CD4-positive, alpha-beta memory T cell (primary cell): ENCODE measurements around the gene ACOX2. TPM values are rescaled to one million over a fixed set of nuclear protein-coding genes. Genes with fewer than 3 reads are reported as not detected.
A peak's percentile ranks its signal among the peaks of the same experiment; 100 is the strongest.

Experiments
- CTCF ChIA-PET: fragments of 350-600 bp; sonication (Branson Sonifier 250); formaldehyde crosslinking; loops from one replicate; lab custom pipeline; 2021; ENCODE audit warnings: inconsistent platforms; ENCODE audit not compliant: partially characterized antibody; lab: Charles Lee
- POLR2A ChIA-PET: fragments of 350-600 bp; sonication (Branson Sonifier 250); formaldehyde crosslinking; loops from one replicate; lab custom pipeline; 2021; ENCODE audit not compliant: partially characterized antibody; lab: Charles Lee
- DNase-seq, 5 donors: peaks; one replicate each; pipeline versions ENCODE4 v3.0.0 to v3.0.0-alpha.2; 2020 to 2022; ENCODE audit warnings: mixed read lengths in 1 of 5
- H3K27ac ChIP-seq: one replicate; pipeline ENCODE4 v1.7.0; 2013; ENCODE audit warnings: low read depth, low read length
- H3K27me3 ChIP-seq: 2 replicates; pipeline ENCODE4 v1.7.0; 2013; ENCODE audit warnings: mild to moderate bottlenecking, low read length, moderate library complexity; ENCODE audit not compliant: insufficient read depth
- H3K36me3 ChIP-seq: 2 replicates; pipeline ENCODE4 v1.7.0; 2013; ENCODE audit warnings: mild to moderate bottlenecking, low read length, moderate library complexity; ENCODE audit not compliant: insufficient read depth
- H3K4me1 ChIP-seq: 2 replicates; pipeline ENCODE4 v1.7.0; 2013; ENCODE audit warnings: mild to moderate bottlenecking, low read length, moderate library complexity; ENCODE audit not compliant: insufficient read depth
- H3K4me3 ChIP-seq, 2 donors: one replicate each; pipeline ENCODE4 v1.7.0; 2013; ENCODE audit warnings: low read length in 2 of 2, mild to moderate bottlenecking in 1 of 2
- H3K9me3 ChIP-seq, 2 donors: one replicate each; pipeline ENCODE4 v1.7.0; 2013; ENCODE audit warnings: low read length in 2 of 2, control low read depth in 1 of 2; ENCODE audit not compliant: control insufficient read depth in 1 of 2
- H3K27ac Mint-ChIP-seq, 7 donors: one replicate each; pipeline ENCODE4 v1.8.0; 2020 to 2021; ENCODE audit warnings: mixed read lengths in 7 of 7, mild to moderate bottlenecking in 6 of 7, inconsistent platforms in 3 of 7, moderate library complexity in 3 of 7
- H3K27me3 Mint-ChIP-seq, 2 donors: one replicate each; pipeline ENCODE4 v1.8.0; 2020 to 2021; ENCODE audit warnings: mixed read lengths in 2 of 2
- H3K36me3 Mint-ChIP-seq, 2 donors: one replicate each; pipeline ENCODE4 v1.8.0; 2020 to 2021; ENCODE audit warnings: mixed read lengths in 2 of 2, inconsistent platforms in 1 of 2, mild to moderate bottlenecking in 1 of 2
- H3K4me1 Mint-ChIP-seq, 4 donors: one replicate each; pipeline ENCODE4 v1.8.0; 2020 to 2021; ENCODE audit warnings: mixed read lengths in 4 of 4, mild to moderate bottlenecking in 1 of 4
- H3K4me3 Mint-ChIP-seq, 8 donors: one replicate each; pipeline ENCODE4 v1.8.0; 2020 to 2021; ENCODE audit warnings: mixed read lengths in 8 of 8, mild to moderate bottlenecking in 7 of 8, moderate library complexity in 6 of 8, inconsistent platforms in 3 of 8
- H3K9me3 Mint-ChIP-seq, 8 donors: one replicate each; pipeline ENCODE4 v1.8.0; 2020 to 2021; ENCODE audit warnings: mixed read lengths in 8 of 8, mild to moderate bottlenecking in 5 of 8, inconsistent platforms in 3 of 8, moderate library complexity in 1 of 8
- intact Hi-C: fragments of 100-400 bp; cut with micrococcal nuclease; formaldehyde crosslinking; loops from one replicate; pipeline ENCODE4 v1.15.1; 2023
- polyA plus RNA-seq, 2 donors: library from polyadenylated mRNA; unstranded; fragments of 300-500 nt; fragmentation: Illumina TruSeq; gene quantifications; one replicate each; pipeline ENCODE4 v1.2.3, GENCODE V29; 2021
- total RNA-seq, 2 experiments: library from RNA; stranded (reverse); gene quantifications; one replicate each; pipeline ENCODE4 v1.2.3, GENCODE V29; 2021

The ACOX2 gene
- total and polyA plus RNA-seq, 4 experiments from 2014 or later, result not detected

- peak within 1 kb of the TSS; percentile 92 to 97 (median 96) for H3K4me3 Mint-ChIP-seq
- ChIA-PET POLR2A (interaction anchor here (0.7 to 3.5 kb wide), 9 partner anchors 10 to 185 kb away, joined by 3 to 40 read pairs (median 5); partner anchors contain the start of genes HTD2, PDHB, PXK and RPP14), CTCF (interaction anchor here (0.6 to 7.6 kb wide), 29 partner anchors 9 to 940 kb away, joined by 3 to 89 read pairs (median 5); partner anchors contain the start of genes ACOX2, HTD2, PDHB and PXK)
- peak within 1 kb of the TSS; percentile 31 to 84 for H3K4me3 ChIP-seq
- peak within 1 kb of the TSS; percentile 54 for H3K27ac ChIP-seq
- intact Hi-C loops, result loop anchor here (1.0 to 2.0 kb wide), 7 partner anchors 19 to 254 kb away; partner anchors contain the start of genes ABHD6, HTD2, PDHB and PXK
- H3K4me1 Mint-ChIP-seq, result peaks cover 39 to 78% (median 60%) of the 10 kb centered on the region in 4 donors
- H3K27me3 ChIP-seq, result no peaks in the 10 kb centered on the region
- no peaks in the 10 kb centered on the region for H3K36me3 ChIP-seq
- peaks cover 0 to 4% of the 10 kb centered on the region in 2 donors for H3K36me3 Mint-ChIP-seq
- H3K27me3 Mint-ChIP-seq, result no peaks in the 10 kb centered on the region
- DNase-seq, result peak; percentile 79 to 91 (median 86)
- H3K4me1 ChIP-seq, result peaks cover 52% of the 10 kb centered on the region
- H3K27ac Mint-ChIP-seq, result peak within 1 kb of the TSS; percentile 87 to 98 (median 94)
- H3K9me3 ChIP-seq, result no peaks in the 10 kb centered on the region
- H3K9me3 Mint-ChIP-seq, result no peaks in the 10 kb centered on the region
Observed at GRCh38 chr3:58491506-58492402, 45.2 kb downstream of the ACOX2 start, which contains the start of gene KCTD6. Gene KCTD6 (plus strand): TSS chr3:58492096. CDS start chr3:58498756, 6,660 bp downstream.

- Histone ChIP-seq H3K4me3 (no peak overlapping the region), H3K36me3 (no peaks in the 10 kb centered on the region), H3K27me3 (no peaks in the 10 kb centered on the region), H3K9me3 (no peaks in the 10 kb centered on the region), H3K4me1 (peaks cover 52% of the 10 kb centered on the region), H3K27ac (peak overlapping the region; percentile 13)
- intact Hi-C loops, result loop anchor here (1.0 to 2.0 kb wide), 5 partner anchors 18 to 254 kb away; partner anchors contain the start of genes ABHD6 and PDHB
- POLR2A ChIA-PET, result interaction anchor here (1.0 to 3.5 kb wide), 5 partner anchors 9 to 184 kb away, joined by 3 to 40 read pairs (median 18); partner anchors contain the start of genes HTD2, PDHB and RPP14
- Mint-ChIP-seq H3K9me3 (no peaks in the 10 kb centered on the region), H3K27ac (peak overlapping the region; percentile 45 to 95 (median 87)), H3K27me3 (no peaks in the 10 kb centered on the region), H3K4me1 (peaks cover 33 to 73% (median 52%) of the 10 kb centered on the region in 4 donors), H3K4me3 (peak overlapping the region; percentile 71 to 88 (median 81)), H3K36me3 (peaks cover 0 to 4% of the 10 kb centered on the region in 2 donors)
- peak in 1 of 5 donors; percentile 44 for DNase-seq
- CTCF ChIA-PET, result interaction anchor here (0.8 to 7.6 kb wide), 25 partner anchors 9 to 184 kb away, joined by 3 to 89 read pairs (median 5); partner anchors contain the start of genes ACOX2, HTD2, PDHB and PXK
Observed at GRCh38 chr3:58490860-58491501, 46.0 kb downstream of the ACOX2 start.

- CTCF ChIA-PET, result interaction anchor here (1.0 to 1.9 kb wide), 3 partner anchors 15 to 163 kb away, joined by 4 to 6 read pairs (median 4); no protein-coding TSS in a partner anchor
- H3K4me1 ChIP-seq, result peaks cover 35% of the 10 kb centered on the region
- intact Hi-C loops, result no loop called here
Observed at GRCh38 chr3:58488967-58489366, 48.0 kb downstream of the ACOX2 start.

GRCh38 chr3:58487140-58487886 lies 49.7 kb downstream of the ACOX2 start:
- CTCF ChIA-PET, result interaction anchor here (1.0 to 2.7 kb wide), 7 partner anchors 13 to 182 kb away, joined by 3 to 11 read pairs (median 4); partner anchors contain the start of genes HTD2 and RPP14
- Mint-ChIP-seq H3K27ac (peak overlapping the region in 2 of 7 donors; percentile 18 to 64), H3K27me3 (peaks cover 0 to 3% of the 10 kb centered on the region in 2 donors), H3K9me3 (no peaks in the 10 kb centered on the region), H3K4me3 (no peak overlapping the region), H3K4me1 (peaks cover 11 to 36% (median 22%) of the 10 kb centered on the region in 4 donors), H3K36me3 (no peaks in the 10 kb centered on the region)
- Histone ChIP-seq H3K27ac (no peak overlapping the region), H3K27me3 (no peaks in the 10 kb centered on the region), H3K4me1 (peaks cover 19% of the 10 kb centered on the region), H3K4me3 (no peak overlapping the region), H3K9me3 (no peaks in the 10 kb centered on the region), H3K36me3 (no peaks in the 10 kb centered on the region)
- intact Hi-C loops, result no loop called here
- POLR2A ChIA-PET, result interaction anchor here (0.9 kb wide), 1 partner anchor 181 kb away, joined by 4 read pairs; the partner anchor contains the start of genes HTD2 and RPP14
- no peak for DNase-seq

More at GRCh38 chr3:58488967-58489366, 48.0 kb downstream of the ACOX2 start:
- H3K36me3 Mint-ChIP-seq, result peaks cover 0 to 4% of the 10 kb centered on the region in 2 donors
- H3K4me3 ChIP-seq, result no peak overlapping the region
- peak overlapping the region in 1 of 7 donors; percentile 72 for H3K27ac Mint-ChIP-seq
- H3K9me3 Mint-ChIP-seq, result no peaks in the 10 kb centered on the region
- H3K36me3 ChIP-seq, result no peaks in the 10 kb centered on the region
- POLR2A ChIA-PET, result no interaction called here
- H3K27ac ChIP-seq, result no peak overlapping the region
- H3K4me3 Mint-ChIP-seq, result no peak overlapping the region
- no peaks in the 10 kb centered on the region for H3K27me3 ChIP-seq
- H3K4me1 Mint-ChIP-seq, result peaks cover 22 to 53% (median 37%) of the 10 kb centered on the region in 4 donors
- DNase-seq, result no peak
- H3K9me3 ChIP-seq, result no peaks in the 10 kb centered on the region
- no peaks in the 10 kb centered on the region for H3K27me3 Mint-ChIP-seq

- Mint-ChIP-seq H3K27me3 (peaks cover 0 to 6% of the 10 kb centered on the region in 2 donors), H3K4me3 (no peak overlapping the region), H3K36me3 (no peaks in the 10 kb centered on the region), H3K9me3 (no peaks in the 10 kb centered on the region), H3K4me1 (peaks cover 8 to 28% (median 17%) of the 10 kb centered on the region in 4 donors), H3K27ac (no peak overlapping the region)
- POLR2A ChIA-PET, result interaction anchor here (0.6 kb wide), 1 partner anchor 53 kb away, joined by 3 read pairs; no protein-coding TSS in a partner anchor
- DNase-seq, result no peak
- CTCF ChIA-PET, result interaction anchor here (1.2 to 2.7 kb wide), 3 partner anchors 18 to 179 kb away, joined by 3 to 11 read pairs (median 4); partner anchors contain the start of genes HTD2 and RPP14
- Histone ChIP-seq H3K27ac (no peak overlapping the region), H3K36me3 (no peaks in the 10 kb centered on the region), H3K4me3 (no peak overlapping the region), H3K4me1 (peaks cover 13% of the 10 kb centered on the region), H3K27me3 (no peaks in the 10 kb centered on the region), H3K9me3 (no peaks in the 10 kb centered on the region)
- intact Hi-C loops, result no loop called here
Observed at GRCh38 chr3:58485801-58486435, 51.1 kb downstream of the ACOX2 start.

- H3K27ac Mint-ChIP-seq, result no peak overlapping the region
- POLR2A ChIA-PET, result interaction anchor here (1.7 kb wide), 1 partner anchor 13 kb away, joined by 5 read pairs; no protein-coding TSS in a partner anchor
- H3K36me3 Mint-ChIP-seq, result no peaks in the 10 kb centered on the region
- no peak overlapping the region for H3K27ac ChIP-seq
- no peaks in the 10 kb centered on the region for H3K27me3 ChIP-seq
- intact Hi-C loops, result no loop called here
- no peak overlapping the region for H3K4me3 ChIP-seq
- no peak for DNase-seq
- H3K4me3 Mint-ChIP-seq, result no peak overlapping the region
- no peaks in the 10 kb centered on the region for H3K9me3 ChIP-seq
- no peaks in the 10 kb centered on the region for H3K9me3 Mint-ChIP-seq
- peaks cover 1 to 17% (median 9%) of the 10 kb centered on the region in 4 donors for H3K4me1 Mint-ChIP-seq
- H3K27me3 Mint-ChIP-seq, result peaks cover 0 to 6% of the 10 kb centered on the region in 2 donors
- no peaks in the 10 kb centered on the region for H3K36me3 ChIP-seq
- CTCF ChIA-PET, result interaction anchor here (2.7 kb wide), 1 partner anchor 178 kb away, joined by 11 read pairs; the partner anchor contains the start of genes HTD2 and RPP14
- H3K4me1 ChIP-seq, result peaks cover under 1% of the 10 kb centered on the region
Observed at GRCh38 chr3:58484722-58485069, 52.3 kb downstream of the ACOX2 start.
